GM12892 (cell line): ENCODE measurements around the gene SYNE1.

Experiments
- DNase-seq: peaks from one replicate; pipeline ENCODE4 v3.0.0; 2011; ENCODE audit not compliant: insufficient read length
- FAIRE-seq: peaks from 2 replicates; lab custom pipeline; 2011; peaks lifted over from hg19 to GRCh38; lab: Jason Lieb, UNC
- POLR2A ChIP-seq: IDR thresholded peaks from 2 replicates; pipeline ENCODE4 v1.6.1; 2011; ENCODE audit warnings: low read depth, low read length, control low read depth
- POLR2AphosphoS5 ChIP-seq: IDR thresholded peaks from 2 replicates; pipeline ENCODE4 v1.6.1; 2011; ENCODE audit warnings: low read depth, low read length, control low read depth
- TAF1 ChIP-seq: IDR thresholded peaks from 2 replicates; pipeline ENCODE4 v1.6.1; 2011; ENCODE audit warnings: low read depth, mild to moderate bottlenecking, control low read depth, low read length, borderline replicate concordance

SYNE1 gene

DNA sequence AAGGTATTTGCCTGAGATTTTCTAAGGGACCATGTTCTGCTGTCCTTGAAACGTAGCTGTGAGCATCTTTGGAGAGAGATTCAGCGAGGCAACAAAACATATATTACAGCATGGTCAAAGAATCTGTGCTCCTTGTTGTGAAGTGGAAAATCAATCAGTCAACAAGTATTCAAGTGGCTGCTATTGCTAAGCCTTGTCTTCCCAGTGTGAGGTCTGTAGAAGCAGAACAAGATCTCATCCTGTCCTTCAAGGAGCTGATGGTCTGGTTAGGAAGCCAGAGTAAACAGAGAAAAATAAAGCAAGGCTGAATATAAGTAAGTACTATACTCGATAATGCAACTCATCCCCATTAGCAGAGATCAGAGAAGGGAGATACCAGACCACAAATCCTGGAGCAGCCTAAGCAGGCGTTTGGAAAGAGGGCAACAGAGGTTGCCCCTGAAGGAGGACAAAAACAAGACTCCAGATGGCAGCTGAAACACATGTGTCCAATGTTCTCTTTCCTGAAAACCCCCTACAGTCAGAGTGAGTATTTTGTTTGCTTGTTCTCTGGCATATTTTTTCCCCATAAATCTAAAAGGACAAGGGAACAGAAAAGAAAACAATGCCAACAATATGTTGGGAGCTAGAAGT lies 392.0 kb downstream of the SYNE1 start:
- no peak for FAIRE-seq
- no peak for TF ChIP-seq TAF1
- TF ChIP-seq POLR2A = no peak
- no peak for TF ChIP-seq POLR2AphosphoS5
- DNase-seq = no peak

- TF ChIP-seq POLR2A (no peak), POLR2AphosphoS5 (no peak), TAF1 (no peak)
- DNase-seq (no peak), FAIRE-seq (no peak)
Measured at GRCh38 chr6:152241013-152241766, 396.0 kb downstream of the SYNE1 start.

DNA sequence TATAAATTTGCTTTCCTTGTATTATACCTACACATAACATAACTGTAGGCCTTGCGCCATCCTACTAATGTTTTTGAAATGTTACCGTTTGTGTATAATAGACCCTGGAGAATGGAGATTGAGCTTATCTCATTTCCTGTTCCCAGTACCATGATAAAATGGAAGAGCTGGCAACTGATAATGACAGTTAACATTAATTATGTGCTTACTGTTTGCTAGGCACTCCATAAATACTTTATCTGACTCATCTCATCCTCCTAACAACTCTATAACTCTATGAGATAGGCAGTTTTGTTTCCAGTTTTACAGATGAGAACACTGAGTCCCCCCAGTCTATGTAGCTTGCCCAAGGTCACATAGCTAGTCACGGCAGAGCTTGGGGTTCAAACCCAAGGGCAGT lies 396.7 kb downstream of the SYNE1 start:
- FAIRE-seq = no peak
- no peak for TF ChIP-seq TAF1
- TF ChIP-seq POLR2A = no peak
- TF ChIP-seq POLR2AphosphoS5 = no peak

GRCh38 chr6:152236370-152237097 lies 400.6 kb downstream of the SYNE1 start:
- FAIRE-seq = no peak
- DNase-seq = no peak
- TF ChIP-seq TAF1 (no peak), POLR2A (no peak), POLR2AphosphoS5 (no peak)

More for the DNA sequence above, 396.7 kb downstream of the SYNE1 start:
- DNase-seq = no peak

GRCh38 chr6:152233547-152234320 lies 403.4 kb downstream of the SYNE1 start:
- no peak for FAIRE-seq
- DNase-seq = no peak
- no peak for TF ChIP-seq POLR2AphosphoS5
- no peak for TF ChIP-seq TAF1
- TF ChIP-seq POLR2A = no peak

- FAIRE-seq (no peak), DNase-seq (no peak)
- no peak for TF ChIP-seq POLR2AphosphoS5
- TF ChIP-seq TAF1 = no peak
- TF ChIP-seq POLR2A = no peak
Measured at GRCh38 chr6:152232501-152233151, 404.5 kb downstream of the SYNE1 start.

- DNase-seq (no peak), FAIRE-seq (no peak)
- TF ChIP-seq TAF1 = no peak
Measured at GRCh38 chr6:152229330-152229729, 407.8 kb downstream of the SYNE1 start.

GRCh38 chr6:152226119-152226518 lies 411.0 kb downstream of the SYNE1 start:
- no peak for DNase-seq
- TF ChIP-seq POLR2A = no peak
- no peak for TF ChIP-seq POLR2AphosphoS5
- no peak for TF ChIP-seq TAF1
- no peak for FAIRE-seq

DNA sequence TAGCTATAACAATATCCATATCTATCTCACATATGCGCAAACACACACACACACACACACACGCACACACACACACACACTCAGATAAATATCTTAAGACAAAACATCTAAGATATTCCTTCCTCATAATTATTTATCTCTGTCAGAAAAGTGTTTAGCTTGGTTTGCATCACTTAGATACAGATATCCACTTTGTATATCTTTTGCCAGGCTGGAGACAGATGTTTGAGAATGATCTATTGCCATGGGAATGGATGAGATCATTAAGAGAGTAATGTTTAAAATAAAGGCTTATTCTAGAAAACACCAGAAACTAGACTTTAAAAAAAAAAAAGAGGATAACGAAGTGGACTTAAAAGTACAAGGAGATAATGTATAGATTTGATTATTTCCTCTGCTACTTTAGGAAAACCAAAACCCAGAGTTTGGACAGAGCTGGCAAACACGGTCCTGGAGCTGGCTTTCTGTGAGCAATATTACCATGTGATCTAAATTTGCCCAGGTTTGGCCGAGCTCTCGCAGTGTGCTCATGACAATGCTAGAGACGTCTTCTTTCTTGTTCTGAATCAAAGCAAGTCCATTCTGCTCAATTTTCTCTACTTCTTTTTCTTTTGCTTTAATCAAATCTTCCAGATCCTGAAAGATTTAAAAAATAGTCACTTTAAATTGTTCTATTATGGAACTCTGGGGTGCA lies 411.8 kb downstream of the SYNE1 start:
- TF ChIP-seq TAF1 (no peak), POLR2AphosphoS5 (no peak), POLR2A (no peak)
- DNase-seq (no peak), FAIRE-seq (no peak)

DNA sequence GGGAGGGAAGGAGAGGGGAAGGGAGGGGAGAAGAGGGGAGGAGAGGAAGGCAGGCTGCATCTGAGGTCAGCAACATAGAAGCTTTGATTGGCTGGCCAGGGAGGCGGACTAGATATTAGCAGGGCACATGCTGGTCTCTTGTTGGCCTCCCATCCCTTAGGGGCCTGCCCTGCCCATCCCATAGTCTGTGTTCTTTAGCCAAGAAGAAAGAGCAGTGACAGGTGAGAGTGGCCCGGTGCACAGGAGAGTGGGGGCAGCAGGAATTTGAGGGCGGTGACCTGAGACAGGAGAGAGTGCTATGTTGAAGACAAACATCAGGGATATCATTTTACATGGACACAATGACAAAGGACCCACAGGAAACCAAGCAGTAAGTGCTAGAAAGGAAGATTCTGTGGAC lies 413.5 kb downstream of the SYNE1 start:
- FAIRE-seq (no peak), DNase-seq (no peak)
- TF ChIP-seq TAF1 = no peak
